Stimulated activated CD8-positive, alpha-beta memory T cell treated with anti-CD3 and anti-CD28 coated beads, Interleukin-7, amount 100 ng/mL, for 48 hours (primary cell): ENCODE measurements around the gene KNDC1.
"Not testable (repeated sequence)": the region's sequence is repeated elsewhere in the genome, so short reads cannot be mapped to it uniquely, and the experiment has no call there.

Source experiments
- DNase-seq, 2 donors: peaks; one replicate each; pipeline ENCODE4 v3.0.0-alpha.2; 2020; ENCODE audit warnings: low read depth in 1 of 2; ENCODE audit errors: extremely low read depth in 1 of 2

The KNDC1 gene

DNA sequence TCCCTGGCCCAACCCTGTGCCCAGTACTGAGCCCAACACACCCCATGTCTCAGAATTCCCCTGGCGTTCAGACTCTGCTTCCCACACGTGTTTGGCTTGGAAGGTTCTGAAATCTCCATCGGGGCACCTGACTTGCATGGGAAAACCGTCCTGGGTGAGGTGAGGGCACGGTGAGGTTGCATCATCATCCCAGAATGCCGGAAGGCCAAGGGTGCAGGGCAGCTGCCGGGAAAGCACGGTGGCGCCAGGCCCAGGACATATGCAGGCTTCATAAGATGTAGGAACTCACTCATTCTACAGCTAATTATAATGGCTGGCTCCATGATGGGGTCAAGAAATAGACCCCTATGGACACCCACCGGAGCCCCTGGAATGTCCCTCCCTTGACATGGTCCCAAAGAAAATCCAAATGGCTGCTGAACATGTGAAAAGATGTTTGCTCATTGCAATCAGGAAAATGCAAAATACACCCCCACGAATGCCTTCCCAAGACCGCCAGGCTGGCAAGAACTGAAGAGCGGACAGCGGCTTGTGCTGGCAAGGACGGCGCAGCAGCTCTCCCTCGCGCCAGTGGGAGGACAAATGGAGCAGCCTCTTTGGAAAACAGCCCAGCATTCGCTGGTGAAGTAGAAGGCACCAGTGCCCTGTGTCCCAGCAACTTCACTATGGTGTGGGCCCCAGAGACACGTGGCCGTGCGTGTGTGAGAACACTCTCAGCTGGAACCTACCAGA lies 2.3 kb downstream of the KNDC1 start:
- no peak for DNase-seq

- DNase-seq = no peak
These were observed 3.2 kb downstream of the KNDC1 start for GRCh38 chr10:133162910-133163856.

DNA sequence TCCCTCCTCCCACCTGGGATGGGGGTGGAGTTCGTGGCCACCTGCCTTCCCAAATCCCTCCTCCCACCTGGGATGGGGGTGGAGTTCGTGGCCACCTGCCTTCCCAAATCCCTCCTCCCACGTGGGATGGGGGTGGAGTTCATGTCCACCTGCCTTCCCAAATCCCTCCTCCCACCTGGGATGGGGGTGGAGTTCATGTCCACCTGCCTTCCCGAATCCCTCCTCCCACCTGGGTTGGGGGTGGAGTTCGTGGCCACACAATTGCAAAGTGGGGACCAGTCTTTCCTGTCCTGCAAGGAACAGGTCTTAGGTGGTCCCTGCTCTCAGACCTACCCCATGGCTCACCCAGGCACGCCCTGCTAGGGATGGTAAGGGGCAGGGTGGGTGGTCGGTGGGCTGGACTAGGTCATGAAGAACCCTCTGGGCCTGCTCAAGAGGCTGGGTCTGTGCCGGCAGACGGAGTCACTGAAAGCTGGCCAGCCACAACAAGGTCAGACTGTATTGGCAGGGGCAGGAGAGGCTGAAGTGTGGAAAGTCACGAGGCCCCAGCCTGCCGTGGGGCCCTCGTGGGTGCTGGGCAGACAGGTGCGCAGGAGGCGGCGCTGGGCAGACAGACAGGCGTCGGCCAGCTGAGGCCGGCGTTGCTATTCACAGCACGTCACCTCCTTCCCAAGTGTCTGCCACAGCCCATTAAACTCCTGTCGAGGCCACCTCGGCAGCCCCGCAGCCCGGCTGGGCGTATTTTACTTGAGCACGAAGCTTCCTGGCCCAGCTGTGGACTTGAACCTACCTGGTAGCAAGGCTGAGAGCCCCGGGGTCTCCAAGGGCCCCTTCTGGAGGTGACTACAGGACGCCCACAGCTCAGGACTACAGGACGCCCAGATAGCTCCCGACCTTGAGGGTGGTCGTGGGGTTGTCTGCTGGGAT lies 4.1 kb downstream of the KNDC1 start:
- DNase-seq = no peak

DNA sequence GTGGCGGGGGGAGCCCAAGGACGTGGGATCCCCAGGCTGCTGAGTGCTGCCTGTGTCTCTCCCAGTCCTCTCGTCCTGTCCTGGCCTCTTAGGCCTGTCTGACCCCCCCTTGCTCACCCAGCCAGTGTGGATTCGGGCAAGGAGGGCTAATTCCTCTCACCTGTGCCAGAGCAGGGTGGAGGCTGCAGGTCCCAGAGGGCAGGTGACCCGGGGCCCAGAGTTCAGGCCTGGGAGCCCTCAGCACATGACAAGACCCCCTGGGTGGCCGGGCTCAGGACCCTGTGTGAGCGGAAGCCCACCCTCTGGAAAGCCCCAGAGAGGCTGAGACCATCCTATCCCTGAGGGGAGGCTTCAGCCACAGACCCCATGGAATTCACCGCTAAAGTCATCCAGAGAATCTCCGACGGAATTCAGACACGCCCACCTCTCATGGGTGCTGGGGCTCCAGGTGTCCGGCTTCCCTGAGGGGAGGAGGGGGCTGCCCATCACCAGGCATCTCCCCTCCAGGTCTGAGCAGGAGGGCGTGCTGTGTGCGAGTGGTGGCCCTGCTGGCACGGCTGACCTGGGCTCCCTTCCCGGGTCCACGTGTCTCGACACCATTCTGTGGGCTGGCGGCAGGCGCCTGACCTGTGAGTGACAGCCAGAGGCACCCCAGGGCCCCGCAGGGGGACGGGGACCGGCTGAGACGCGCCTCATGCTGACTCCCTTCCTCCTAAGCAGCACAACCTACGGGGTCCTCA lies 5.0 kb downstream of the KNDC1 start:
- no peak for DNase-seq

DNA sequence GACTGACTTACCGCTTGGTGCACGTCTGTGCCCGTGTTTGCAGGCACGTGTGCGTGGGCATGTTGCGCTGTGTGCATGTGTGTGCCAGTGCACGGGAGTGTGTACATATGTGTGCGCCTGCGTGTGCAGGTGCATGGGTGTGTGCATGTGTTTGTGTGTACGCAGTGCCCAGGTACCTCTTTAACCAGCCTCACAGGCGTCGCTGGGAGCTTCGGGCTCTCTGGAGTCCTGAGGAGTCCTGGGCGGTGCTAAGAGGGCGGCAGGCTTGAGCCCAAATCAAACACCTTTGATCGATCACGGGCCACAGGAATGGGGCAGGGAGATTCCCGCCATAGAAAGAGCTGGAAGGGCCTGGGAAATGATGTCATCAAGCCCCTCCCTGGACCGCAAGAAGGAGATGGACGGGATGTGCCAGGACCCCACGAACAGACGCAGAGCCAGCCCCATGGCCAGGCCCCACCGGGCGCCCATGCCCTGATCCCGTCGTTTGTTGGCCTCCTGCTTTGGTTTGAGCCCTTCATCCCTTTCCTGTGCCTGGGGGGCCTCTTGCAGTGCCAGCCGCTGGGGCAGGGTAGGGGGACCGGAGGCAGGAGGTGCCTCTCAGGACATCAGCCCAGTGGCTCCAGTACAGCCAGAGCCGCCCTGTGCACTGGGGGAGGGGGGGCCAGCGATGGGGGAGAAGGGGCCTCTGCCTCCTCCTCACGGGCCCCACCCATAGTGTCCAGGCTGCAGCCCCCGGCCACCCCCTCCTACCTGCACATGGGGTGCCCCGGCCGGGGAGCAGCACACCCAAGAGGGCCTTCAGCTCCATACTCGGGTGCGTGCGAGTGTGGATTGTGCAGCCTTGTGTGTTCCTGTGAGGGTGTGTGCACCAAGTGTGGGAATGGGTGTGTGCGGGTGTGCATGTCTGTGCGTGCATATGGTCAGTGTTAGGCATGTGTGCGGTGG lies 5.8 kb downstream of the KNDC1 start:
- DNase-seq = no peak

- no peak for DNase-seq
These were observed 6.4 kb downstream of the KNDC1 start for GRCh38 chr10:133166504-133166827.

DNA sequence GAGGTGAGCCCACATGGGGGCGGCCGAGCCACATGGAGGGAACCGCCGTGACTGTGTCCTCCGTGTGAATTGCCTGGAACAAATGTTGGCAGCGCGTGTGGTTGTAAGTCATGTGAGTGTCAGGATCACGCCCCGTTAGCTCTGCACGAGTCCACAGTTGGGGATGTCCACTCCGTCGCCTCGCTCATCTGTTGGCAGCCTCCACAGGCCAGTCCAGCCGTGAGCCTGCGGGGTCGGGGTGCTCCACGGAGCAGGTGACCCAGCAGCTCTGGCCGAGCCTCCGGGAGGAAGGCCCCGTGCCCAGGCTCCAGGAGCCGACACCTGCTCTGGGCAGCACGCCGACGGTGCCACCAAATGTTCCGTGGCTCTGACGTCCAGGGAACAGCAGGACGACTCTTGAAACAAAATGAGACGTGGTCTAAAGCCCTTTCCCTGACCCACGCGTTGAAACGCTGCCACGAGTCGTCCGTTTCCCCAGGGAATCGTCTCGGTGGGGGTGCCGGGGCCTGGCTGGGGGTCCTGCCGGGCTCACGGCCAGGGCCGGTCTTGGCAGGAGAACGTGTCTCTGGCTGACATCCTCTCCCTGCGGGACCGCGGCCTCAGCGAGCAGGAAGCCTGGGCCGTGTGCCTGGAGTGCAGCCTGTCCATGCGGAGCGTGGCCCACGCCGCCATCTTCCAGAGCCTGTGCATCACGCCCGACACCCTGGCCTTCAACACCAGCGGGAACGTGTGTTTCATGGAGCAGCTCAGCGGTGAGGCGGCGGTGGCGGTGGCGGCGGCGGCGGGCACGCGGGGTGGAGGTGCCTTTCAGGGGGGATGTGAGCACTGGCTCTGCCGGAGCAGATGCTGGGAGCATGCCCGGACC lies 7.0 kb downstream of the KNDC1 start:
- DNase-seq = no peak

DNA sequence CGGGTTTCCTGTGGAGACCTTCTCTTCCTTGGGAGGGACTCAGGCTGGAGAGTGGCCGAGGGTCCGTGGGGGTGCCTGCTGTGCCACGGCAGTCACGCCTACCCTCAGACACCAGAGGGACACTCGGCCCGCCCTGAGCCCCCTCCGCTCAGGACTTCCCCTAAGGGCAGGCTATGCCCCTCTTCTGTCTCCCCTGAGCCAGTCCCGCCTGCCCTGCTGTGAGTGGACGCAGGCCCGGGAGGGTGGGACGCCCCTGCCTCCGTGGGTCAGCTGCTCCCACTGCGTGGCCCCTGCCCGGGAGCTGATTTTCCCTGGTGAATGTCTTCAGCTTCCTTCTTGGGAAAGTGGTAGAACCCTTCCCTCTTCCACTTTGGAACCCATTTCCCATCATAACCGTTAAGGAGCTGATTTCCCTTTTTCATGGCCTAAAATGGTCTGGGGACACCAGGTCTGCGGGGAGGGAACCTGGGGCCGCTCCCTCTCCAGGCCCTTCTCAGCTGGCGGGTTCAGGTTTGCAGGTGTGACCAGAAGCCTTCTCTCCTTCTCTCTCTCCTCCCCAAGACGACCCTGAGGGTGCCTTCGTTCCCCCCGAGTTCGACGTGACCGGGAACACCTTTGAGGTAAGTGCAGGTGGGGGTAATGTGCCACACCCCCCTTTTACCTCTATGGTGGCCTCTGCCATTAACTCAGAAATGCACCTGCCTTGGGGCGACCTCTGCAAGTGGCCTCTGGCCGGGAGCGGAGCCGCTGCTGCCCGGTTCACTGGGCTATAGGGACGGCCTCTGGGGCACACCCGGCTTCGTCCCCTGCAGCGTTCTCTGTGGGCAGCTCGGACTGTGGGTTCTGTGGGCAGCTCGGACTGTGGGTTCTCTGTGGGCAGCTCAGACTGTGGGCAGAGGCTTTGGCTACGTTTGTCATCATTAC lies 7.9 kb downstream of the KNDC1 start:
- DNase-seq = no peak

DNA sequence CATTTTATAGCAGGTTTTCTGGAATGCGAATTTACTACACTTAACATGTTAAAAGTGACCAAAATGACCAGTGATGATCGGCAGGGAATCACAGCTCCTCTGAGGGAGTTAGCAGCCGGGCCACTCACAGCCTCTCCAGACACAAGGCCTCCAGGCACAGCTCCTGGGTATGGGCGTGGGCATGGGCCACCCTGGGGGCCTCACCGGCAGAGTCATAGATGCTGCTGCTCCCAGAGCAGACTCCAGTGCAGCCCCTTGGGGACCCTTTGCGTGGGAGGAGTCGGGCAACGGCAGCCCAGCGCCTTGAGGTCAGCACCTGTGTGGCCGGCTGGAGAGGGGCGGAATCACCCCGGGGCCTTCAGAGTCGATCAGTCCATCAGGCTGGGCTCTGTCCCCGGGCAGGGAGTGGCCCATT lies 8.6 kb downstream of the KNDC1 start:
- DNase-seq = no peak

GRCh38 chr10:133169173-133169947 lies 9.3 kb downstream of the KNDC1 start:
- no peak for DNase-seq

GRCh38 chr10:133170092-133170491 lies 10.1 kb downstream of the KNDC1 start:
- no peak for DNase-seq

GRCh38 chr10:133173860-133174640 lies 14.0 kb downstream of the KNDC1 start:
- no peak for DNase-seq

GRCh38 chr10:133174689-133175263 lies 14.8 kb downstream of the KNDC1 start:
- DNase-seq = no peak

GRCh38 chr10:133175624-133176023 lies 15.6 kb downstream of the KNDC1 start:
- not testable (repeated sequence) for DNase-seq

GRCh38 chr10:133176546-133176945 lies 16.5 kb downstream of the KNDC1 start:
- no peak for DNase-seq
